ENCODE results near the gene RAB11A. TPM values are rescaled to one million over a fixed set of nuclear protein-coding genes. Genes with fewer than 3 reads are reported as not detected.
A peak's percentile ranks its signal among the peaks of the same experiment; 100 is the strongest.

The RAB11A gene
- total and polyA plus RNA-seq, 2 of the 13 experiments (the other 11 are each of a cell fraction or from before 2014, with no cell fraction given) = 161 to 162 TPM

GRCh38 chr15:65824031-65824743 is 45.1 kb upstream of the RAB11A start (continued):
- TF ChIP-seq ZNF407 (CRISPR knock-in tag; IDR thresholded peaks at IDR 0.05; ENCODE audit: not compliant biosample characterization) = no peak
- no peak for TF ChIP-seq E2F5 (CRISPR knock-in tag; conservative IDR thresholded peaks at IDR 0.05)
- TF ChIP-seq YEATS2 (CRISPR knock-in tag; IDR thresholded peaks at IDR 0.05; ENCODE audit: borderline replicate concordance) = no peak
- 0 out of 2 replicates have a peak, but pooled peaks have one; percentile 10 for TF ChIP-seq RXRB (CRISPR knock-in tag; IDR thresholded peaks at IDR 0.05; ENCODE audit: borderline replicate concordance)
- TF ChIP-seq ZMYM4 (CRISPR knock-in tag; IDR thresholded peaks at IDR 0.05) = peak; percentile 57; the same call in 1 of the 2 replicates
- no peak for TF ChIP-seq HNRNPLL (IDR thresholded peaks at IDR 0.05; ENCODE audit: low read depth, low read length, poor library complexity, severe bottlenecking)
- TF ChIP-seq RELA (CRISPR knock-in tag; IDR thresholded peaks at IDR 0.05) = no peak
- no peak for TF ChIP-seq HOXA7 (CRISPR knock-in tag; IDR thresholded peaks at IDR 0.05)
- TF ChIP-seq ZNF362 (CRISPR knock-in tag; IDR thresholded peaks at IDR 0.05; ENCODE audit: borderline replicate concordance) = peak; percentile 86; the same call in 1 of the 2 replicates
- no peak for TF ChIP-seq MAFG (CRISPR knock-in tag; IDR thresholded peaks at IDR 0.05)
- TF ChIP-seq HES4 (CRISPR knock-in tag; IDR thresholded peaks at IDR 0.05; ENCODE audit: borderline replicate concordance) = no peak
- peak; percentile 32; the same call in 1 of the 2 replicates for TF ChIP-seq ZNF580 (CRISPR knock-in tag; IDR thresholded peaks at IDR 0.05; ENCODE audit: borderline replicate concordance, low read depth)
- no peak for TF ChIP-seq ZNF607 (CRISPR knock-in tag; IDR thresholded peaks at IDR 0.05; ENCODE audit: borderline replicate concordance)
- peak; percentile 78 for TF ChIP-seq STAG1 (CRISPR knock-in tag; IDR thresholded peaks at IDR 0.05)
- TF ChIP-seq CEBPG (CRISPR knock-in tag; IDR thresholded peaks at IDR 0.05) = 0 out of 2 replicates have a peak, but pooled peaks have one; percentile 6
- no peak for TF ChIP-seq ZNF678 (CRISPR knock-in tag; IDR thresholded peaks at IDR 0.05)
- TF ChIP-seq MIXL1 (CRISPR knock-in tag; IDR thresholded peaks at IDR 0.05) = 0 out of 2 replicates have a peak, but pooled peaks have one; percentile 33
- no peak for TF ChIP-seq BATF2 (CRISPR knock-in tag; IDR thresholded peaks at IDR 0.05)
- no peak for TF ChIP-seq SNRNP70 (IDR thresholded peaks at IDR 0.05; ENCODE audit: low read depth, low read length)

Data from HepG2 (cell line).